NCI-H146 treated with DMSO at 0.1 percent for 48 hours (cell line): Measurements from ENCODE around the gene PYDC2.
A peak's percentile ranks its signal among the peaks of the same experiment; 100 is the strongest.
"Not testable (repeated sequence)": the region's sequence is repeated elsewhere in the genome, so short reads cannot be mapped to it uniquely, and the experiment has no call there.

ENCODE experiments used
- DNase-seq: peaks from one replicate; lab custom pipeline; 2025; ENCODE audit not compliant: unreplicated experiment; lab: John Stamatoyannopoulos, UW

PYDC2 gene

GRCh38 chr3:191460360-191460759 lies 603 bp upstream of the PYDC2 start:
- DNase-seq: no peak

- DNase-seq: no peak
Observed at GRCh38 chr3:191470080-191470479, 9.1 kb downstream of the PYDC2 start.

GRCh38 chr3:191470545-191470944 lies 9.6 kb downstream of the PYDC2 start:
- no peak for DNase-seq

- no peak for DNase-seq
Observed at GRCh38 chr3:191473661-191474198, 12.8 kb downstream of the PYDC2 start.

GRCh38 chr3:191476066-191476772 lies 15.3 kb downstream of the PYDC2 start:
- peak; percentile 33 for DNase-seq

- DNase-seq: not testable (repeated sequence)
Observed at GRCh38 chr3:191483994-191484393, 23.0 kb downstream of the PYDC2 start.

GRCh38 chr3:191484461-191484860 lies 23.5 kb downstream of the PYDC2 start:
- DNase-seq: no peak

GRCh38 chr3:191492601-191493000 lies 31.6 kb downstream of the PYDC2 start:
- DNase-seq: no peak

- no peak for DNase-seq
Observed at GRCh38 chr3:191493336-191493735, 32.4 kb downstream of the PYDC2 start.

GRCh38 chr3:191499307-191500080 lies 38.5 kb downstream of the PYDC2 start:
- peak; percentile 83 for DNase-seq

- DNase-seq: no peak
Observed at GRCh38 chr3:191500892-191501291, 39.9 kb downstream of the PYDC2 start.

GRCh38 chr3:191502583-191502982 lies 41.6 kb downstream of the PYDC2 start:
- no peak for DNase-seq

- DNase-seq: no peak
Observed at GRCh38 chr3:191509078-191509477, 48.1 kb downstream of the PYDC2 start.
